HepG2 (cell line): ENCODE data around the gene KIAA1549. TPM values are rescaled to one million over a fixed set of nuclear protein-coding genes. Genes with fewer than 3 reads are reported as not detected.
"Not testable (repeated sequence)": the region's sequence is repeated elsewhere in the genome, so short reads cannot be mapped to it uniquely, and the experiment has no call there.

Experiments
- ATAC-seq: fragments of 200-7000 bp; cut with Tn5 transposase; 3 replicates; pipeline ENCODE4 v1.9.1; 2020; ENCODE audit warnings: mild to moderate bottlenecking, moderate library complexity
- BruUV-seq: library from RNA; stranded (reverse); fragments of 400-500 nt; replicated peaks from 2 replicates; lab custom pipeline; 2021; lab: Mats Ljungman, UMichigan
- CTCF ChIA-PET: fragments of 300-600 bp; formaldehyde crosslinking; extraction: SDS; loops from one replicate; lab custom pipeline; 2021; ENCODE audit warnings: low total read pairs, inconsistent platforms, low intra/inter-chr PET ratio; lab: Yijun Ruan, JAX
- POLR2A ChIA-PET: fragments of 350-600 bp; sonication (Branson Sonifier 250); formaldehyde crosslinking; loops from one replicate; lab custom pipeline; 2020; ENCODE audit warnings: antibody characterized with exemption, inconsistent platforms; lab: Yijun Ruan, JAX
- DNase-seq: peaks from one replicate; pipeline ENCODE4 v3.0.0-alpha.2; 2015; ENCODE audit warnings: low spot score
- FAIRE-seq: peaks from 3 replicates; lab custom pipeline; 2011; peaks lifted over from hg19 to GRCh38; lab: Jason Lieb, UNC
- H2AFZ ChIP-seq: one replicate; pipeline ENCODE4 v1.6.1; 2011; ENCODE audit warnings: low read length, inconsistent platforms
- H3K27ac ChIP-seq: fragments of 300-600 bp; 3 replicates; pipeline ENCODE4 v1.8.0; 2011; ENCODE audit warnings: mixed run types, mild to moderate bottlenecking, mixed read lengths, low read length, inconsistent platforms; ENCODE audit not compliant: insufficient read depth; ENCODE audit errors: extremely low read length
- H3K27me3 ChIP-seq, 2 experiments: fragments of 200-600 bp in 1 of 2; 2 replicates in 1 of 2; 3 replicates in 1 of 2; pipeline versions ENCODE4 v1.6.0 to v1.8.0; 2011; ENCODE audit warnings: low read length in 2 of 2, mild to moderate bottlenecking in 2 of 2, moderate library complexity in 2 of 2, inconsistent platforms in 1 of 2; ENCODE audit not compliant: insufficient read depth in 2 of 2, control insufficient read depth in 1 of 2
- H3K36me3 ChIP-seq, 2 experiments: fragments of 200-600 bp in 1 of 2; replicated peaks in 1 of 2; 2 replicates in 1 of 2; 3 replicates in 1 of 2; pipeline versions ENCODE4 v1.5.1 to v1.8.0; 2011; ENCODE audit warnings: low read length in 2 of 2, inconsistent platforms in 1 of 2; ENCODE audit not compliant: insufficient read depth in 2 of 2, control insufficient read depth in 1 of 2
- H3K4me1 ChIP-seq: 2 replicates; pipeline ENCODE4 v1.5.1; 2012; ENCODE audit warnings: low read length, inconsistent platforms; ENCODE audit not compliant: insufficient read depth
- H3K4me2 ChIP-seq: 2 replicates; pipeline ENCODE4 v1.6.0; 2011; ENCODE audit warnings: low read depth, low read length, inconsistent platforms
- H3K4me3 ChIP-seq, 3 experiments: fragments of 200-600 bp in 1 of 3; sonication (generic), shearing (Covaris generic) in 1 of 3; replicated peaks in 1 of 3; 2 replicates each; pipeline ENCODE4 v1.5.1; 2011 to 2016; ENCODE audit warnings: low read length in 3 of 3, inconsistent platforms in 2 of 3, low read depth in 2 of 3, mild to moderate bottlenecking in 2 of 3, control low read depth in 1 of 3, mixed read lengths in 1 of 3; ENCODE audit not compliant: insufficient read depth in 1 of 3
- H3K79me2 ChIP-seq: one replicate; pipeline ENCODE4 v1.6.1; 2011; ENCODE audit warnings: low read length, inconsistent platforms; ENCODE audit not compliant: insufficient read depth
- H3K9ac ChIP-seq: 2 replicates; pipeline ENCODE4 v1.6.0; 2011; ENCODE audit warnings: mild to moderate bottlenecking, low read depth, low read length, inconsistent platforms; ENCODE audit not compliant: insufficient read depth
- H3K9me3 ChIP-seq: 2 replicates; pipeline ENCODE4 v1.5.1; 2012; ENCODE audit warnings: mild to moderate bottlenecking, low read length
- H4K20me1 ChIP-seq: 2 replicates; pipeline ENCODE4 v1.6.0; 2011; ENCODE audit warnings: inconsistent platforms, mild to moderate bottlenecking, low read length, moderate library complexity; ENCODE audit not compliant: insufficient read depth
- NONO ChIP-seq, 2 experiments: fragments of 450-650 bp in 1 of 2; sonication (generic) in 1 of 2; formaldehyde crosslinking in 1 of 2; IDR thresholded peaks in 1 of 2; conservative IDR thresholded peaks in 1 of 2; 2 replicates each; pipeline versions ENCODE4 v1.6.1 to v1.8.0; 2017 to 2022; ENCODE audit warnings: mild to moderate bottlenecking in 1 of 2, missing genetic modification reagents in 1 of 2, moderate library complexity in 1 of 2
- WGBS: methylation state at CpG from one replicate; pipeline ENCODE4 v1.1.6; 2017; ENCODE audit warnings: low lambda C conversion rate; 5-methylcytosine and 5-hydroxymethylcytosine counted together
- in situ Hi-C: cut with HindIII; loops from 2 replicates; pipeline ENCODE4 v1.10.0; 2017; ENCODE audit warnings: low pct_unique_long_range_greater_than_20kb; ENCODE audit not compliant: extremely low pct_ligation_motif_present
- intact Hi-C: fragments of 100-400 bp; cut with micrococcal nuclease; formaldehyde crosslinking; loops from one replicate; pipeline ENCODE4 v1.10.0; 2022; ENCODE audit not compliant: unreplicated experiment
- polyA plus RNA-seq, 8 experiments: library from polyadenylated mRNA; depleted of rRNA in 3 of 8; stranded (reverse) in 7 of 8; unstranded in 1 of 8; fragments of >200 nt; fragmentation: Illumina TruSeq in 4 of 8; extraction: Trizol in 4 of 8; gene quantifications; 2 replicates each; pipeline versions ENCODE4 v1.2.1 to v1.2.3, GENCODE V29; 2011 to 2016; ENCODE audit warnings: low read depth in 4 of 8, missing spikeins in 1 of 8, mixed read lengths in 1 of 8; ENCODE audit not compliant: insufficient read depth in 1 of 8
- total RNA-seq, 5 experiments: library from RNA; depleted of rRNA; stranded (reverse); fragments of >200 nt; fragmentation: Illumina TruSeq; extraction: Trizol; gene quantifications; 2 replicates each; pipeline ENCODE4 v1.2.3, GENCODE V29; 2016; ENCODE audit warnings: low read depth in 1 of 5

KIAA1549 gene
- total and polyA plus RNA-seq, 2 of the 13 experiments (the other 11 are each of a cell fraction or from before 2014, with no cell fraction given): 1.1 to 1.8 TPM

GRCh38 chr7:138978541-138979184 lies 2.5 kb downstream of the KIAA1549 start:
- BruUV-seq: no TSS peak
- no peak for FAIRE-seq

GRCh38 chr7:138976161-138976560 lies 5.0 kb downstream of the KIAA1549 start:
- peaks cover 13% of the 10 kb centered on the region for H3K4me1 ChIP-seq
- POLR2A ChIA-PET, DNase-seq, H4K20me1 ChIP-seq, H3K27ac ChIP-seq, H3K27me3 ChIP-seq, H2AFZ ChIP-seq, CTCF ChIA-PET, FAIRE-seq, H3K4me3 ChIP-seq, intact Hi-C loops, in situ Hi-C loops, H3K4me2 ChIP-seq, H3K36me3 ChIP-seq, ATAC-seq, H3K79me2 ChIP-seq, BruUV-seq, H3K9ac ChIP-seq, H3K9me3 ChIP-seq: not testable (repeated sequence)
- 96% methylated on average over 11 of the region's 11 CpGs for WGBS

More at GRCh38 chr7:138978541-138979184, 2.5 kb downstream of the KIAA1549 start:
- no peak overlapping the region for H3K4me2 ChIP-seq
- no peak for ATAC-seq
- H3K9ac ChIP-seq: no peak overlapping the region
- H3K27ac ChIP-seq: no peak overlapping the region
- in situ Hi-C loops (no loop called here), intact Hi-C loops (no loop called here)
- peaks cover 0 to 10% of the 10 kb centered on the region in 2 experiments; a peak in 2 of 5 replicates for H3K27me3 ChIP-seq
- TF ChIP-seq NONO (IDR thresholded peaks at IDR 0.05) (no peak), NONO (CRISPR knock-in tag; conservative IDR thresholded peaks at IDR 0.05) (no peak)
- H2AFZ ChIP-seq: no peak overlapping the region
- POLR2A ChIA-PET: no interaction called here
- no peaks in the 10 kb centered on the region for H3K36me3 ChIP-seq
- H3K9me3 ChIP-seq: no peaks in the 10 kb centered on the region
- WGBS: 89% methylated on average over 6 of the region's 6 CpGs
- no peaks in the 10 kb centered on the region for H3K79me2 ChIP-seq
- DNase-seq: no peak
- H3K4me3 ChIP-seq: no peak overlapping the region
- no peaks in the 10 kb centered on the region for H4K20me1 ChIP-seq
- H3K4me1 ChIP-seq: peaks cover 20% of the 10 kb centered on the region
- CTCF ChIA-PET: no interaction called here
